ENCODE measurements around the gene DENND4B. TPM values are rescaled to one million over a fixed set of nuclear protein-coding genes. Genes with fewer than 3 reads are reported as not detected.

The DENND4B gene
- total and polyA plus RNA-seq, 9 of the 15 experiments (the other 6 are each of a cell fraction or from before 2014, with no cell fraction given): 9.5 to 80.5 (median 23.1) TPM

GRCh38 chr1:153945131-153945794 is 1.3 kb downstream of the DENND4B start (continued):
- TF ChIP-seq FOXK1 (CRISPR knock-in tag; IDR thresholded peaks at IDR 0.05; ENCODE audit: borderline replicate concordance): peak; percentile 68; the same call in 1 of the 2 replicates
- no peak for TF ChIP-seq KLF13 (tag; IDR thresholded peaks at IDR 0.05; ENCODE audit: borderline replicate concordance, low read depth)
- TF ChIP-seq LARP7 (IDR thresholded peaks at IDR 0.05): 0 out of 2 replicates have a peak, but pooled peaks have one; percentile 59
- 0 out of 4 replicates have a peak, but pooled peaks of 1 of the 2 experiments have one; percentile 22 for TF ChIP-seq FOXK2 (conservative IDR thresholded peaks at IDR 0.05 in 1 of 2, IDR thresholded peaks at IDR 0.05 in 1 of 2; ENCODE audit: low read depth in 2 of 2)
- peak; percentile 75; the same call in 1 of the 2 replicates for TF ChIP-seq HLTF (IDR thresholded peaks at IDR 0.05)
- no peak for TF ChIP-seq SIN3B (IDR thresholded peaks at IDR 0.05; ENCODE audit: low read depth)
- TF ChIP-seq ZBTB40 (IDR thresholded peaks at IDR 0.05): 0 out of 2 replicates have a peak, but pooled peaks have one; percentile 16
- TF ChIP-seq ZBTB40 (CRISPR knock-in tag; IDR thresholded peaks at IDR 0.05): no peak
- no peak for TF ChIP-seq EP300 (IDR thresholded peaks at IDR 0.05; ENCODE audit: low read length)
- no peak for TF ChIP-seq ZBTB8A (IDR thresholded peaks at IDR 0.05; ENCODE audit: partially characterized antibody)
- TF ChIP-seq MYC (IDR thresholded peaks at IDR 0.05; ENCODE audit: low read depth, low read length): no peak
- peak; percentile 58; the same call in 1 of the 2 replicates for TF ChIP-seq MYC (CRISPR knock-in tag; IDR thresholded peaks at IDR 0.05; ENCODE audit: borderline replicate concordance, low read depth)
- TF ChIP-seq SMARCA5 (IDR thresholded peaks at IDR 0.05): 0 out of 2 replicates have a peak, but pooled peaks have one; percentile 40
- TF ChIP-seq ZBTB7A (IDR thresholded peaks at IDR 0.05; ENCODE audit: borderline replicate concordance, control insufficient read depth, low read depth, low read length): peak; percentile 77
- no peak for TF ChIP-seq ZNF212 (CRISPR knock-in tag; IDR thresholded peaks at IDR 0.05)
- TF ChIP-seq SNAPC5 (CRISPR knock-in tag; IDR thresholded peaks at IDR 0.05): no peak
- TF ChIP-seq NR3C1 (CRISPR knock-in tag; IDR thresholded peaks at IDR 0.05): no peak
- 0 out of 2 replicates have a peak, but pooled peaks have one; percentile 34 for TF ChIP-seq RUNX1 (IDR thresholded peaks at IDR 0.05; ENCODE audit: low read depth)
- TF ChIP-seq FOXJ3 (CRISPR knock-in tag; IDR thresholded peaks at IDR 0.05): no peak
- peak; percentile 93 to 97; a peak in 3 of 4 replicates for TF ChIP-seq ETV6 (IDR thresholded peaks at IDR 0.05; ENCODE audit: borderline replicate concordance in 1 of 2, low read depth in 2 of 2, low read length in 1 of 2)
- TF ChIP-seq ETV6 (CRISPR knock-in tag; IDR thresholded peaks at IDR 0.05; ENCODE audit: borderline replicate concordance): no peak

Data from K562 (cell line).